ELR (cell line): Measurements from ENCODE around the gene PABPN1L.

Source experiments
- DNase-seq: peaks from one replicate; pipeline ENCODE4 v3.0.0-alpha.2; 2015; ENCODE audit warnings: low read depth

The PABPN1L gene, protein sequence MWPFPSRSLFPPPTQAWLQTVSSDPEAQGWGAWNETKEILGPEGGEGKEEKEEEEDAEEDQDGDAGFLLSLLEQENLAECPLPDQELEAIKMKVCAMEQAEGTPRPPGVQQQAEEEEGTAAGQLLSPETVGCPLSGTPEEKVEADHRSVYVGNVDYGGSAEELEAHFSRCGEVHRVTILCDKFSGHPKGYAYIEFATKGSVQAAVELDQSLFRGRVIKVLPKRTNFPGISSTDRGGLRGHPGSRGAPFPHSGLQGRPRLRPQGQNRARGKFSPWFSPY

GRCh38 chr16:88866151-88866920 lies at the start of gene PABPN1L:
PABPN1L (minus strand) TSS chr16:88866660; CDS start chr16:88866606, 54 bp downstream.
- DNase-seq: no peak

GRCh38 chr16:88915639-88916327 lies 49.3 kb upstream of the PABPN1L start:
- no peak for DNase-seq

GRCh38 chr16:88914750-88915368 lies 48.4 kb upstream of the PABPN1L start:
- no peak for DNase-seq

GRCh38 chr16:88913870-88914269 lies 47.4 kb upstream of the PABPN1L start:
- DNase-seq: no peak

- DNase-seq: no peak
These were observed 46.6 kb upstream of the PABPN1L start for GRCh38 chr16:88913001-88913612.

GRCh38 chr16:88912556-88912955 lies 46.1 kb upstream of the PABPN1L start:
- no peak for DNase-seq

DNA sequence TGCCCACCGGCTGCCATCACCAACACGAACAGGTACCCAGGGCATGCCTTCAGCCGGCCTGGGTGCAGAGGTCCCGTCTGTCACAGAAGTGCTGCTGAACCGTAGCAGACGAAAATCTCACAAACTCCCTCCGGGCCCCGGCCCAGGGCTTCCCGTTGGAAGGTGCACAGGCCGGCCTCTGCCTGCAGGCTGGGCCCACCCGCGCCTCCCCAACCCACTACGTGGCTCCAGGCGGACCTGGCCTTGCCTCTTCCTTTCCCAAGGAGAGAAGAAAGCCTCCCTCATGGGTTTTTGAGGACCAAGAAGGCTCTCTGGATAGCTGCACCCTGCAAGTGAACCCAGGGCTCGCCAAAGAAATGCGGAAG lies 45.5 kb upstream of the PABPN1L start:
- no peak for DNase-seq

DNA sequence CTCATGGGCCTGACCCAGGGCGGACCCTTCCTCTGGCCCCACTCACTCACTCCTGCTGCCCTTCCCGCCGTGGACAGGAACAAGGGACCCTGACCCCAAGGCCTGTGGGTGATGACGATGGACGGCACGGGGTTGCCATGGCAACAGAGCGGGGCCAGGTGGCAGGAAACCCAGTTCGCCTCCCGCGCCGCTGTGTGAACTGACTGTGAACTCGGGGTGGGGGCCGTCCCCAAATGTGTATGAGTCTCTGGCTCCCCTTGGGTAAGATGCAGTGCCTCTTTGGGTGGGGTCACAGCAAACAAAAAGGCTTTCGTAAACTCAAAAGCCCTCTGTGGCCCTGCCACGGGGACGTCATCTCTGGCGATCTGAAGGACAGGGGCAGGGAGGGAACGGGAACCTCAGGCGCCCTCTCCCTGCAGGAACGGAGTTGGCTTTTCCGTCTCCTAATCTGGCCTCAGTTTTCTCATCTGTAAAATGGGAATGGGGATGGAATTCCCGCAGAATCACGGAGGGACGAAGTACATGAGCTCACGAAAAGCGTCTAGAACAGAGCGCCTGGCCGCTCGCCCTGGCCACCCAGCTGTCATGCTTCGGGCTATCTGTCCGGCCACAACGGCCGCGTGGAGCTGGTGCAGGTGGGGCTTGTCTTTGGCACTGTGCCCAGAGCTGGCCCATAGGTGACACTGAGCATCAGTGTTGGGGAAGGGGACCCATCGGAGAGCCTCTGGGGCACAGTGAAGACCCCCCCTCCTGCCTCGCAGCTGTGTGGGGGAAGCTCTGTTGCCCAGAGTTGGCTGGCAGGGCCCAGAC lies 44.9 kb upstream of the PABPN1L start:
- no peak for DNase-seq

GRCh38 chr16:88910284-88911135 lies 44.0 kb upstream of the PABPN1L start:
- no peak for DNase-seq

DNA sequence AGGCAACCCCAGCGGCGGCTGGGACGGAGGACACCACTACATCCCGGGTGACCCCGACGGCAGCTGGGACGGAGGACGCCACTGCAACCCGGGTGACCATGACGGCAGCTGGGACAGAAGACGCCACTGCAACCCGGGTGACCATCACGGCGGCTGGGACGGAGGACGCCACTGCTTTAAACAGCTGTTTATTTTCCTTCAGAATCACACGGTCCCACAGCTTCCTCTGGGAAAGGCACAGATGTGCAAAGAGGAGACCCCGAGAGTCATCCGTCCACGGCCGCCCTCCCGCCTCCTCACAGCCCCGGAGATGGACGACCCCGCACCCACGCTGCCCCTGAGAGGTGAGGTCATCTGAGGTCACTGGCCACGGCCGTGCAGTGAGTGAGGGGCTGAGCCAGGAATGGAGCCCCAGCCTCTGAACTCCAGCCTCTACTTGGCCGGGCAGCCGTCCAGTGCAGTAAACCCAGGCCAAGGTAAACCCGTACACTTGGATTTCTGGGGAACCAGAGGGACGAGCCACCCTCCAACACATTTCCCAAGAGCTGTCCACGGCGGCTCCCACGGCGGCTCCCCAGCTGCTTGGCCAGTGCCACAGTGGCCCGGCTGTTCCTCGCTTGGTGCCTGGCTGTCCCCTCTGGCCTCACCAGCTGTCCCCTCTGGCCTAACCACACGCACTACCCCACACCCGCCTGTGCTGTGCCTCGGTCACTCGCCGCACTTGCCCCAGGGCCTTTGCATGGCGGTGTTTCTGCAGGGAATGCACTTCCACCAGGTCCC lies 43.2 kb upstream of the PABPN1L start:
- no peak for DNase-seq

DNA sequence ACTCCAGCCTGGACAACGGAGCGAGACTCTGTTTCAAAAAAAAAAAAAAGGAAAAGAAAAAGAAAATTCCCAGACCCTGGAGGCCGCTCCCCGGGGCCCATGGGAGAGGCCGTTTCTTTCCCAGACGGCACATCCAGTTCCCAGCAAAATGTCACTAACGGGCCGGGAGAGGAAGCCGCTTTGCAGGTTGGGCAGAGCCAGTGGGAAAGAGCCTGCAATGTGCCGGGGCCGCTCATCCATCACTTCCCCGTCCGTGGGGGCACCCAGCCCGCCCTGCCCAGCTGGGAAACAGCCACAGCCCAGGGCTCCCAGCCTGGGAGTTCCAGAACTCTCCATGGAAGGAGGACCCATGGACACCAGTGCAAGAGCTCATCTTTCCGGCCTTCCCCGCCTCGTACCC lies 41.8 kb upstream of the PABPN1L start:
- DNase-seq: no peak

- peak; percentile 40 for DNase-seq
These were observed 41.3 kb upstream of the PABPN1L start for GRCh38 chr16:88907768-88908167.

DNA sequence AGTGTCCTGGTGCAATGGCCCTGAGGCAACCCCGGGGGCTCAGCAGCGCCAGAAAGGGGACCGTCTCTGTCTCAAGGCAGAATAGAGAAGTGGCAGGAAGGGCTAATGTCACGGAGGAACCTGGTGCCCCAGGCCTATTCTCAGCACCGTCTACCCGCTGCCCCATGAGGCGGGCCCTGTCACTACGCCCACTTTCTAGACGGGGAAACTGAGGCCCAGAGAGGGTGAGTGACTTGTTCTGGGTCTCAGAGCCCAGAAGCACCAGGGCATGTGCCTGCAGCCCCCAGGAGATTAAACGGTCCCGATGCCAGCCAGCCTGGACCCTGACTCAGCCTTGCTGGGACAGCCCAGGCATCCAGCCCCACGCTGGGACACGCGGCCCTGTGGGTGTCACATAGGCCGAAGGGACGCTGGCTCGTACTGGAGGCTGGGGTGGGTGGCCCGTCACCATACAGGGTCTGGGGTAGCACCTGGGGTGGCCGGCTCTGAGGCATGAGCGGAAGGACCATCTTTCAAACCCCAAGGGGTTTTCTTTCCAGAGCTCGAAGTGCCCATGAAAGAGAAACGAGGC lies 40.2 kb upstream of the PABPN1L start:
- no peak for DNase-seq

- no peak for DNase-seq
These were observed 39.6 kb upstream of the PABPN1L start for GRCh38 chr16:88906020-88906419.

DNA sequence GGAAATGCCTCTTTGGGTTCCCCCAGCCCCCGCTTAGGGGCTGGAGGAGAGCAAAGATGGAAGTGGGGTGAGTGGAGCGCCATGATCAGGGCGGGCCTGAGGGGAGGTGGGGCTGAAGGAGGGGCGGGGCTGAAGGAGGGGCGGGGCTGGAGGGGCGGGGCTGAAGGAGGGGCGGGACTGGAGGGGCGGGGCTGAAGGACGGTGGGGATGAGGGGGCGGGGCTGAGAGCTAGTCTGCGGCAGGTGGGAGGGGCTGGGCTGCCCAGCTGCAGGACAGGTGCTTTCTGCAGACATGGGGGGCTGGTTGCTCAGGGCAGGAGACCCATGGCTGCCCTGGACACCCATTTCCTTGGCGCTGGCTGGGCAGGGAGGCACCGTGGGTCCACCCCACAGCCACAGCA lies 39.1 kb upstream of the PABPN1L start:
- peak; percentile 24 for DNase-seq

- DNase-seq: no peak
These were observed 38.4 kb upstream of the PABPN1L start for GRCh38 chr16:88904676-88905365.

- DNase-seq: no peak
These were observed 36.8 kb upstream of the PABPN1L start for GRCh38 chr16:88903267-88903666.

- no peak for DNase-seq
These were observed 36.3 kb upstream of the PABPN1L start for GRCh38 chr16:88902744-88903143.
